Measurements from ENCODE around the gene GJD3. TPM values are rescaled to one million over a fixed set of nuclear protein-coding genes. Genes with fewer than 3 reads are reported as not detected.

The GJD3 gene
- total RNA-seq, 1 donor from 2014 or later: 0.32 TPM

GRCh38 chr17:40329839-40330794, 34.4 kb downstream of the GJD3 start:
- Mint-ChIP-seq H3K4me3 (ENCODE audit: unreplicated experiment) (no peak overlapping the region), H3K36me3 (ENCODE audit: low read depth) (peaks cover 5% of the 10 kb centered on the region), H3K9me3 (ENCODE audit: low read depth) (no peaks in the 10 kb centered on the region), H3K27me3 (ENCODE audit: low read depth) (no peaks in the 10 kb centered on the region), H3K27ac (ENCODE audit: unreplicated experiment) (peak overlapping the region; percentile 89), H3K4me1 (ENCODE audit: low read depth) (peaks cover 83% of the 10 kb centered on the region)
- DNase-seq (ENCODE audit: low spot score): no peak
- no peak for TF ChIP-seq CTCF (IDR thresholded peaks at IDR 0.05)

GRCh38 chr17:40328386-40328766, 36.2 kb downstream of the GJD3 start:
- Mint-ChIP-seq H3K4me3 (ENCODE audit: unreplicated experiment) (no peak overlapping the region), H3K36me3 (ENCODE audit: low read depth) (peaks cover 4% of the 10 kb centered on the region), H3K4me1 (ENCODE audit: low read depth) (peaks cover 84% of the 10 kb centered on the region), H3K27me3 (ENCODE audit: low read depth) (no peaks in the 10 kb centered on the region), H3K27ac (ENCODE audit: unreplicated experiment) (peak overlapping the region; percentile 5), H3K9me3 (ENCODE audit: low read depth) (no peaks in the 10 kb centered on the region)
- no peak for DNase-seq (ENCODE audit: low spot score)
- no peak for TF ChIP-seq CTCF (IDR thresholded peaks at IDR 0.05)

- Mint-ChIP-seq H3K4me3 (ENCODE audit: unreplicated experiment) (no peak overlapping the region), H3K4me1 (ENCODE audit: low read depth) (peaks cover 86% of the 10 kb centered on the region), H3K36me3 (ENCODE audit: low read depth) (peaks cover 4% of the 10 kb centered on the region), H3K27me3 (ENCODE audit: low read depth) (no peaks in the 10 kb centered on the region), H3K27ac (ENCODE audit: unreplicated experiment) (peak overlapping the region; percentile 17), H3K9me3 (ENCODE audit: low read depth) (no peaks in the 10 kb centered on the region)
- no peak for TF ChIP-seq CTCF (IDR thresholded peaks at IDR 0.05)
- DNase-seq (ENCODE audit: low spot score): no peak
Measured at GRCh38 chr17:40327735-40328385, 36.7 kb downstream of the GJD3 start.

GRCh38 chr17:40327244-40327729, 37.2 kb downstream of the GJD3 start:
- peaks cover 4% of the 10 kb centered on the region for H3K36me3 Mint-ChIP-seq (ENCODE audit: low read depth)

More at GRCh38 chr17:40327244-40327729, 37.2 kb downstream of the GJD3 start:
- H3K27ac Mint-ChIP-seq (ENCODE audit: unreplicated experiment): peak overlapping the region; percentile 36
- peaks cover 86% of the 10 kb centered on the region for H3K4me1 Mint-ChIP-seq (ENCODE audit: low read depth)
- no peaks in the 10 kb centered on the region for H3K9me3 Mint-ChIP-seq (ENCODE audit: low read depth)
- TF ChIP-seq CTCF (IDR thresholded peaks at IDR 0.05): no peak
- H3K4me3 Mint-ChIP-seq (ENCODE audit: unreplicated experiment): no peak overlapping the region
- no peaks in the 10 kb centered on the region for H3K27me3 Mint-ChIP-seq (ENCODE audit: low read depth)
- no peak for DNase-seq (ENCODE audit: low spot score)
